ENCODE results near the gene FTL.

The FTL gene

GRCh38 chr19:48945817-48946216 lies 19.3 kb upstream of the FTL start:
- DNase-seq (ENCODE audit: low spot score) = no peak

DNA sequence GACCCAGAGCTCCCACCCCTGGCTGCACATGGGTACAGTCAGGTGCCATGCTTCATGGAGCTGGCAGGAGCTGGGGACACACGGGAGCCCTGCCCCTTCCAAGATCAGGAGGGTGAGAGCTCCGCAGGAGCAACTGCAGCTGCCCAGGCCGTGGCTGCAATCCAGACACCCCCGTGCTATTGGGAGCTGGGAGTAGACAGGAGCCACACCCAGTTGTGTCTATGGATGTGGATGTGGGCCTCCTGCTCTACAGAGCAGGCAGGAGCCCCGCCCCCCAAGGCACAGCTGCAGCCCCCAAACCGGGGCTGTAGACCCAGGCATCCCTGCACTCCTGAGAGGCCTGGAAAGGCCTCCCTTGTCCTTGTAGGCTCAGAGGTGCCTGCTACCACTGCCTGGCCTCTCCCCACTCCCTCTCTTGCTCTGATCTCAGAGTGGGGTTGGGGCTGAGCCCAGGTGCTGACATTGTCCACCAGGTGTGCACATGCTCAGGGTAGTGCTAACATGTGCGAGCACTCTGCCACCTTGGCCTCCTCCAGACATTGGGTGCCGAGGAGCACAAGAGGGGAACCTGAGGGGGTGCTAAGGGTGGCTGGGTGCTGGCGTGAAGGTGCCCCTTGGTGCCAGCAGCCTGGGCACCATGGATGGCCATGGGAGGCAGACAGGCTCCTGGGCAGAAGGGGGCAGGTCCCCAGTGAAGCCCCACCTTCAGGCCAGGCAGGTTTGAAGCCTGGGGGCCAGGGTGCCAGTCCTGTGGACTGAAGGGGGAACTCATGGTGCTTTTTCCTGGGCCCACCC lies 18.4 kb upstream of the FTL start:
- no peak for DNase-seq (ENCODE audit: low spot score)

GRCh38 chr19:48947258-48947542 lies 17.9 kb upstream of the FTL start:
- no peak for DNase-seq (ENCODE audit: low spot score)

DNA sequence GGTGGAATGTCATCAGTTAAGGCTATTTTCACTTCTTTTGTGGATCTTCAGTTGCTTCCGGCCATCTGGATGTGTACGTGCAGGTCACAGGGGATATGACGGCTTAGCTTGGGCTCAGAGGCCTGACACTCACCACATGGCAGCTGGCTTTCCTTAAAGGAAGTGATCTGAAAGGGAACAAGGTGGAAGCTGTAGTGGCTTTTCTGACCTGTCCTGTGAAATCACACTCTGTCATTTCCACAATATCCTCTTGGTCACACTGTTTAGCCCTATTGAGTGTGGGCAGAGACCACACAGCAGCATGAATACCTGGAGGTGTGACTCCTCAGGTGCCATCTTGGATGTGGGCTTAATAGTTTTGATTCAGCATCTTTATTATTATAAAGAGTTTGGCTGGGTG lies 14.9 kb upstream of the FTL start:
- DNase-seq (ENCODE audit: low spot score) = no peak

GRCh38 chr19:48950830-48951519 lies 14.1 kb upstream of the FTL start:
- DNase-seq (ENCODE audit: low spot score) = no peak

DNA sequence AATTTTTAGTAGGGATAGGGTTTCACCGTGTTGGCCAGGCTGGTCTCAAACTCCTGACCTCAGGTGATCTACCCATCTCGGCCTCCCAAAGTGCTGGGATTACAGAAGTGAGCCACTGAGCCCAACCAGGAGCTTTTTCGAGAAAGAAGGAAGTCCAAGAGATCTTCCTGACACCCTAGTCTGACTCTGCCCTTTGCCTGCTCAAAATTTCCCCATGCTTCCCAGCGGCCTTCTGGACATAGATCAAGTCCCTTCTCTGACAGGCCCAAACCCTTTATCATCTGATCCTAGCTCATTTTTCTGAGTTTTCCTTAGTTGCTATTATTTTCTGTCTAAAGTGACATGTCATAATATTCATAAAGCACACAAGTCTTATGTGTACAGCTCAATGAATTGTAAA lies 12.0 kb upstream of the FTL start:
- no peak for DNase-seq (ENCODE audit: low spot score)

DNA sequence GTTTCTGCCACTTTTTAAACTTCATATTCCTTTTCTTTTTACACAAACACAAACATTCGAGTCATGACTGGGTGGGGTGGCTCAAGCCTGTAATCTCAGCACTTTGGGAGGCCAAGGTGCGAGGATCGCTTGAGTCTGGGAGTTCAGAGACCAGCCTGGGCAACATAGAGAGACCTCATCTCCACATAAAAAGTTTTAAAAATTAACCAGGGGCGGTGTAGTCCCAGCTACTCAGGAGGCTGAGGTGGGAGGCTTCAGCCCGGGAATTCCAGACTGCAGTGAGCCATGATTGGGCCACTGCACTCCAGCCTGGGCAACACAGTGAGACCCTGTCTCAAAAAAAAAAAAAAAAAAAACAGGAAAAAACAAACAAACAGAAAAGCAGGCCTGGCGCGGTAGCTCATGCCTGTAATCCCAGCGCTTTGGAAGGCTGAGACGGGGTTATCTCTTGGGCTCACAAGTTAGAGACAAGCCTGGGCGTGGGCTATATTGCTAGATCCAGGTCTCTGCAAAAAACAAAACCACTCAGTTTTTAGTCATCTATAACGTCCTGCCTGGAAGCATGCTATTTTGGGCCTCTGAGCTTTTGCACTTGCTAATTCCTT lies 11.0 kb upstream of the FTL start:
- DNase-seq (ENCODE audit: low spot score) = no peak

DNA sequence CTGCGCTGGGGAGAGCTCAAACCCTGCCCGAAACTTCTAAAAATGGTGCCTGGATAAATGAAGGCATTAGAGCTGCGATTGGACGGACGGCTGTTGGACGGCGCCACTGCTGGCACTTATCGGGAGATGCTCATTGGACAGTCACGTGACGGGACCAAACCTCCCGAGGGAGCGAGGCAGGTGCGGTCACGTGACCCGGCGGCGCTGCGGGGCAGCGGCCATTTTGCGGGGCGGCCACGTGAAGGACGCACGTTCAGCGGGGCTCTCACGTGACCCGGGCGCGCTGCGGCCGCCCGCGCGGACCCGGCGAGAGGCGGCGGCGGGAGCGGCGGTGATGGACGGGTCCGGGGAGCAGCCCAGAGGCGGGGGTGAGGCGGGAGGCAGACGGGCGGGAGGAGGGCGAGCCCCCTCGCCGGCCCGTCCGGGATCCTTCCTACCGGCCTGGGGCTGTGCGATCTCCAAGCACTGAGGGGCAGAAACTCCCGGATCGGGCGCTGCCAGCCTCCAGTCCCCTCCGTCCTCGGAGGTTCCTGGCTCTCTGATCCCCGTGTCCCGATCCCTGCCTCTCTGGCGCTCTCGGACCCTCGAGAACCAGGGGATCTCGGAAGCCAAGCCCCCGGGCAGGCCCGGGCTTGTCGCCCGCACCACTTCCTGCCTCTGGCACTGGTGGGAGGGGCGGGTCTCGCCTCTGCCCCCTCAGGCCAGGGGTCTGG lies 10.4 kb upstream of the FTL start, which contains the start of gene BAX:
Gene BAX, plus strand, starts transcription at position 281 of the 713 bp plus-strand sequence. Its CDS starts 54 bp downstream, at position 335.
- DNase-seq (ENCODE audit: low spot score) = peak; percentile 94

GRCh38 chr19:48955308-48955958 lies 9.7 kb upstream of the FTL start:
- no peak for DNase-seq (ENCODE audit: low spot score)

DNA sequence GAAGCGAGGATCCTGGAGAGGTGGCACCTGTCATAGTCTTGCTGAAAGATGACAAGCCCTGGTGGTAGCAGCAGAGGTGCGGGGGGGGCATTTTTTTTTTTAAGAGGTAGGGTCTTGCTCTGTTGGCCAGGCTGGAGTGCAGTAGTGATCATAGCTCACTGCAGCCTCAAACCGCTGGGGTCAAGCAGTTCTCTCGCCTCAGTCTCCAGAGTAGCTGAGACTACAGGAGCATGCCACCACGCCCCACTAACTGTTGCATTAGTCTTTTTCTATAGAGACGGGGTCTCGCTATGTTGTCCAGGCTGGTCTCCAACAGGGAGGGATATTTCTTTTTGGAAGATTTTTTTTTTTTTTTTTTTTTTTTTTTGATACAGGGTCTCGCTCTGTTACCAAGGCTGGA lies 7.1 kb upstream of the FTL start:
- no peak for DNase-seq (ENCODE audit: low spot score)

DNA sequence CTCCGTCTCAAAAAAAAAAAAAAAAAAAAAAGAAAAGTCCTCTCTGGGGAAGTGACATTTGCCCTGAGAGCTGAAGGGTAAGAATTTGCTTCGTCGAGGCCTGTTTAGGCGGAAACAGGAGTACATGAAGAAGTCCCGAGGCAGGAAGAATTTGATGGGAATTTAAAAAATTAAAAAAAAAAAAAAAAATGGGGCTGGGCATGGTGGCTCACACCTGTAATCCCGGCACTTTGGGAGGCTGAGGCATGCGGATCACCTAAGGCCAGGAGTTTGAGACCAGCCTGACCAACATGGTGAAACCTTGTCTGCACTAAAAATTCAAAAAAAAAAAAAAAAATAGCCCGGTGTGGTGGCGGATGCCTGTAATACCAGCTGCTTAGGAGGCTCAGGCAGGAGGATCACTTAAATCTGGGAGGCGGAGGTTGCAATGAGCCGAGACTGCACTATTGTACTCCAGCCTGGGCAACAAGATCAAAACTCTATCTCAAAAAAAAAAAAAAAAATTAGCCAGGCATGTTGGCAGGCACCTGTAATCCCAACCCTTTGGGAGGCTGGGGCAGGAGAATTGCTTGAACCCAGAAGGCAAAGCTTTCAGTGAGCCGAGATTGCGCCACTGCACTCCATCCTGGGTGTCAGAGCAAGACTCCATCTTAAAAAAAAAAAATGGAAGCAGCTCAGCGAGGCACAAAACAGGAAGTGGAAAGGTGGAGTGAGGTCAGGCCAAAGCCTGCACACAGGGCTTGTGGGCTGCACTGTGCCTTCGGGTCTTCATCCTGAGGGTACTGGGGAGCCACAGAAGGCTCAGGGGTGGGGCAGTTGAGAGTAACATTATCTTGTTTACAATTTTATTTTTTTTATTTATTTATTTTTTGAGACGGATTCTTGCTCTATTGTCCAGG lies 5.5 kb upstream of the FTL start:
- no peak for DNase-seq (ENCODE audit: low spot score)

GRCh38 chr19:48961051-48961649 lies 4.0 kb upstream of the FTL start:
- no peak for DNase-seq (ENCODE audit: low spot score)

DNA sequence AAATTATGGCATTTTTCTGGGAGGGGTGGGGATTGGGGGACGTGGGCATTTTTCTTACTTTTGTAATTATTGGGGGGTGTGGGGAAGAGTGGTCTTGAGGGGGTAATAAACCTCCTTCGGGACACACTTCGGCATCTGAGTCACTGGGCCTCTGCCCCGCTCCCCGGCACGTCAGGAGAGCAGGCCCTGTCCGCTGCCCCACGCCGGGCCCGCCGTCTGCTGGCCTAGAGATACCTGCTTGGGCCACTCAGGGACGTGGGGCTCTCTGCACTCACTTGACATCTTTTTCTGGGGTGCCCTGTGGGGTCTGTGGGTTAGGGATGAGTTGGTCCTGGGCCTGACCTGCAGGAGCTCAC lies 3.5 kb upstream of the FTL start:
- DNase-seq (ENCODE audit: low spot score) = no peak

DNA sequence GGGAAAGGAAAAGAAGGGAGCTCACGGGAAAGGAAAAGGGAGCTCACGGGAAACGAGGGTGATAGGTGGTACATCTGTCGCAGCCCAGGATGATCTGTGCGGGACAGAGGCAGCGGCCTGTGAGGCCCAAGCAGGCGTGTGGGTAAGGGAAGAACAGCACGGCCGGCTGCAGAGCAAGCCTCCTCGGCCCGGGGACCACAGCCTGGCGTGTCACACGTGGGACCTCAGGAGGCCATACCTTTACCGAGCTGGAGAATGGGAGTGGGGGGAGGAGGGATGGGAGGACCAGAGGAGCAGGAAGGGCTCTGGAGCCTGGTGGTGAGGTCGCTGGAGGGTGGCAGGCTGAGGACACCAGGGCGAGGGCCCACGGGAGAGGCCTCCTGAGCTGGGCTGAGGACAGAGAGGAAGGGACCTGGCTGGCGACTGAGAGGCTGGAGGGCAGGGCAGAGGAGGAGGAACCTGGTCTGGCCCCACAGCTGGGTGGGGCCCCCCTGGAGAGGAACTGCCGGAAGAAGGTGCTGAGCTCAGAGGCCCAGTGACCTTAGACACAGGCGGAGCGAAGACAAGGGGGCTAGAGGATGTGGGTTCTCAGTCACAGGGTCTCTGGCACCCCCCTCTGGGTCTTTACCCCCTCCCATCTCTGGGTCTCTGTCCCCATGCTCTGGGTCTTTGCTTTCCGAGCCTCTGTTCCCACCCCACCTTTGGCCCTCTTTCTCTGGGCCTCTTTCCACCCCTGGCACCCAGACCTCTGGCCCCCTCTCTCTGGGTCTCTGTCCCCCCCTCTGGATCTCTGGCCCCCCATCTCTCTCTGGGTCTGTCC lies 2.9 kb upstream of the FTL start:
- no peak for DNase-seq (ENCODE audit: low spot score)

- no peak for DNase-seq (ENCODE audit: low spot score)
Observed at GRCh38 chr19:48962849-48963165, 2.3 kb upstream of the FTL start.

GRCh38 chr19:48963371-48964204 lies 1.5 kb upstream of the FTL start:
- DNase-seq (ENCODE audit: low spot score) = peak; percentile 73

GRCh38 chr19:48964205-48965039 lies 687 bp upstream of the FTL start:
- DNase-seq (ENCODE audit: low spot score) = no peak
